ENCODE data around the gene RNF157. TPM values are rescaled to one million over a fixed set of nuclear protein-coding genes. Genes with fewer than 3 reads are reported as not detected.

Gene RNF157
- total and polyA plus RNA-seq, 9 of the 15 experiments (the other 6 are each of a cell fraction or from before 2014, with no cell fraction given) = 8.1 to 31.7 (median 20.8) TPM

GRCh38 chr17:76233588-76234353 lies 6.5 kb downstream of the RNF157 start (continued):
- TF ChIP-seq CHD7 (IDR thresholded peaks at IDR 0.05; ENCODE audit: low read depth, low read length) (no peak), SMC3 (conservative IDR thresholded peaks at IDR 0.05; ENCODE audit: insufficient read depth, low read depth, low read length) (no peak), MBD2 (IDR thresholded peaks at IDR 0.05; ENCODE audit: borderline replicate concordance, low read depth) (no peak), ZNF3 (CRISPR knock-in tag; IDR thresholded peaks at IDR 0.05) (no peak), E2F8 (IDR thresholded peaks at IDR 0.05; ENCODE audit: low read depth, partially characterized antibody) (no peak), MYBL2 (IDR thresholded peaks at IDR 0.05; ENCODE audit: low read depth) (no peak), MYBL2 (CRISPR knock-in tag; IDR thresholded peaks at IDR 0.05; ENCODE audit: borderline replicate concordance) (no peak), ZNF764 (CRISPR knock-in tag; IDR thresholded peaks at IDR 0.05; ENCODE audit: low read depth) (no peak), ZBTB34 (CRISPR knock-in tag; IDR thresholded peaks at IDR 0.05) (no peak), TRIM24 (IDR thresholded peaks at IDR 0.05) (no peak), ZFP30 (CRISPR knock-in tag; IDR thresholded peaks at IDR 0.05; ENCODE audit: borderline replicate concordance) (no peak), CAMTA2 (CRISPR knock-in tag; conservative IDR thresholded peaks at IDR 0.05) (no peak)
